Measurements from ENCODE around the gene GAL3ST3. TPM values are rescaled to one million over a fixed set of nuclear protein-coding genes. Genes with fewer than 3 reads are reported as not detected.

GAL3ST3 gene
- total RNA-seq, 1 donor from 2014 or later, result not detected

DNA sequence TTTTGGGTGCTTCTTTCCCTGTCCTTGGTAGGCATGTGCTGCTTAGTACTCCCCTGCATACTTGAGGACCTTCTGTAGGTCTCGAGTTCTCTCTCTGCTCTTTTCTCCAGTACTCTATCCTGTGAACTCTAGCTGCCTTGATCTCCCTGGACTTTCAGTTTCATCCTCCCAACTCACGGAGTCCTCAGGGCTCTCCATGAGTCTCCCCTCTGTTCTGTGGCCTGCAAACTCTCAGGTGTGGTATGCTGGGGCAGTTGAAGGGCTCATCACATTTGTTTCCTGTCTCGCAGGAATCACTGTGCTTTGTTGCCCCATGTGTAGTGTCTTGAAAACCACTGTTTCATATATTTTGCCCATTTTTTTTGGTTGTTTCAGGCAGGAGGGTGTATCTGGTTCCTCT lies 17.8 kb upstream of the GAL3ST3 start:
- Histone ChIP-seq H3K27me3 (ENCODE audit: control insufficient read depth, insufficient read depth, low read length) (no peaks in the 10 kb centered on the region), H3K36me3 (ENCODE audit: control insufficient read depth, insufficient read depth, low read length) (peaks cover 18% of the 10 kb centered on the region), H3K4me3 (ENCODE audit: low read depth, low read length) (no peak overlapping the region)
- DNase-seq (ENCODE audit: low read depth) (no peak), FAIRE-seq (no peak)
- TF ChIP-seq, protein P1, sequence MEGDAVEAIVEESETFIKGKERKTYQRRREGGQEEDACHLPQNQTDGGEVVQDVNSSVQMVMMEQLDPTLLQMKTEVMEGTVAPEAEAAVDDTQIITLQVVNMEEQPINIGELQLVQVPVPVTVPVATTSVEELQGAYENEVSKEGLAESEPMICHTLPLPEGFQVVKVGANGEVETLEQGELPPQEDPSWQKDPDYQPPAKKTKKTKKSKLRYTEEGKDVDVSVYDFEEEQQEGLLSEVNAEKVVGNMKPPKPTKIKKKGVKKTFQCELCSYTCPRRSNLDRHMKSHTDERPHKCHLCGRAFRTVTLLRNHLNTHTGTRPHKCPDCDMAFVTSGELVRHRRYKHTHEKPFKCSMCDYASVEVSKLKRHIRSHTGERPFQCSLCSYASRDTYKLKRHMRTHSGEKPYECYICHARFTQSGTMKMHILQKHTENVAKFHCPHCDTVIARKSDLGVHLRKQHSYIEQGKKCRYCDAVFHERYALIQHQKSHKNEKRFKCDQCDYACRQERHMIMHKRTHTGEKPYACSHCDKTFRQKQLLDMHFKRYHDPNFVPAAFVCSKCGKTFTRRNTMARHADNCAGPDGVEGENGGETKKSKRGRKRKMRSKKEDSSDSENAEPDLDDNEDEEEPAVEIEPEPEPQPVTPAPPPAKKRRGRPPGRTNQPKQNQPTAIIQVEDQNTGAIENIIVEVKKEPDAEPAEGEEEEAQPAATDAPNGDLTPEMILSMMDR (IDR thresholded peaks at IDR 0.05; ENCODE audit: insufficient read depth, low read length, severe bottlenecking), result no peak

DNA sequence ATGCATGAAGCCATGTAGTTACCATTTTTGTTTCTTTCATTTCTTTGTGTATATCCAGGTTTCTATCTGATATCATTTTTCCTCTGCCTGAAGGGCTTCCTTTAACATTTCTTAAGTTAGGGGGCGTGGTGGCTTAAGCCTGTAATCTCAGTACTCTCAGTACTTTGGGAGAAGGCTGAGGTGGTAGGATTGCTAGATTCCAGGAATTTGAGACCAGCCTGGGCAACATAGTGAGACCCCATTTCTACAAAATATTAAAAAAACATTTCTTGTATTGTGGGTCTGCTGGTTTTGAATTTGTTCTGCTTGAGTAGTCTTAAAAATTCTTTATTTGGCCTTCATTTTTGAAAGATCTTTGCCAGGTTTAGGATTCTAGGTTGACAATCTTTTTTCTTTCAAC lies 15.6 kb upstream of the GAL3ST3 start:
- no peak for FAIRE-seq
- TF ChIP-seq, protein P1 (IDR thresholded peaks at IDR 0.05; ENCODE audit: insufficient read depth, low read length, severe bottlenecking), result no peak

DNA sequence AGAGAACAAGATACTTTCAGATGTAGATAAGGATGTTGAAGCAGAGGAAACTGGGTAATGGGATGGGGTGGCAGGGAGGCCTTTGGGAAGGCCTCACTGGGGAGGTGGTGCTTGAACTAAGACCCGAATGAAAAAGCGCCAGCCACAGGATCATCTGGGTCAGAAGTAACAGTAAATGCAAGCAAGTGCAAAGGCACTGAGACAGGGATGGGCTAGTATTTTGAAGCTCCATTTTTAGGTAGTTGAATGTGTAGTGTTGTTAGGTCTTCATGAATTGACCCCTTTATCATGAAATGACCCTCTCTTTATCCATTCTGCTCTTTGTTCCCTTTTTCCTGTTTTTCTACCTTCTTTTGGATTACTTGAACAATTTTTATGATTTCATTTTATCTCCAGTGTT lies 14.9 kb upstream of the GAL3ST3 start:
- DNase-seq (ENCODE audit: low read depth) (no peak), FAIRE-seq (no peak)
- Histone ChIP-seq H3K4me3 (ENCODE audit: low read depth, low read length) (no peak overlapping the region), H3K27me3 (ENCODE audit: control insufficient read depth, insufficient read depth, low read length) (no peaks in the 10 kb centered on the region), H3K36me3 (ENCODE audit: control insufficient read depth, insufficient read depth, low read length) (peaks cover 35% of the 10 kb centered on the region)
- TF ChIP-seq, protein P1 (IDR thresholded peaks at IDR 0.05; ENCODE audit: insufficient read depth, low read length, severe bottlenecking), result no peak

More for the DNA sequence above, 15.6 kb upstream of the GAL3ST3 start:
- DNase-seq (ENCODE audit: low read depth), result no peak
- peaks cover 29% of the 10 kb centered on the region for H3K36me3 ChIP-seq (ENCODE audit: control insufficient read depth, insufficient read depth, low read length)
- no peaks in the 10 kb centered on the region for H3K27me3 ChIP-seq (ENCODE audit: control insufficient read depth, insufficient read depth, low read length)
- H3K4me3 ChIP-seq (ENCODE audit: low read depth, low read length), result no peak overlapping the region

DNA sequence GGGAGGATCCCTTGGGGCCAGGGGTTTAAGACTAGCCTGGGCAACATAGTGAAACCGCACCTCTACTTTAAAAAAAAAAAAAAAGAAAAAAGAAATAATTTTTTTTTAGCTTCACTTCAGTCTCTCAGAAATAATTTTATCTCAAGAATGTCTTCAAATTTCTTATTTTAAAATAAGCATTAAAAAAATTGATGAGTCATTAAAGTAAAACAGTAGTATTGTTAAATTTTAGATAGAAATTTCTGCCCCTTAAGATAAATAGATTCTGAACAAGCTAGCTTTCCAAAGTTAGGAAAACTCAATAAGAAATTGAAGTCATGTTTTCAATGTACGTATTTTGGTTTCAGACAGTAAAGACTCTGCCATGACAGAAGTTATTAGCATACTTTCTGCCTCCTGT lies 13.4 kb upstream of the GAL3ST3 start:
- Histone ChIP-seq H3K4me3 (ENCODE audit: low read depth, low read length) (no peak overlapping the region), H3K27me3 (ENCODE audit: control insufficient read depth, insufficient read depth, low read length) (no peaks in the 10 kb centered on the region), H3K36me3 (ENCODE audit: control insufficient read depth, insufficient read depth, low read length) (peaks cover 37% of the 10 kb centered on the region)
- DNase-seq (ENCODE audit: low read depth) (no peak), FAIRE-seq (no peak)
- TF ChIP-seq, protein P1 (IDR thresholded peaks at IDR 0.05; ENCODE audit: insufficient read depth, low read length, severe bottlenecking), result no peak

DNA sequence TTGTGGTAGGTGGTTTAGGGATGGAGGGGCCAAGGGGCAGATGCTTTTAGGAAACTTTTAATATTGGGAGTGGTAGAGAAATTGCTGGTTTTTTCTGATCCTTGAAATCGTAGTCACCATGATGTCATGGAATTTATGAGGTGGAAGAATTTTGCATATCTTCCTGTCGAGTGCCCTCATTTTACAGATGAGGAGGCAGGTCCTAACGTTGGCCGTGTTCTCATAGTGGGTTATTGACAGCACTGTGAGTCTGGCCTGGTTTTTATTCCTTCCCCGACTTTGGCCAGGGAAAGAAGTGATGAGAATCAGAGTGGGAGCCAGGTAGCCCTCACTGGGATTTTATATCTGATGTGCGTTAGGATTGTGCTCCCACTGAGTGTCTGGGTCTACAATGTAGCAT lies 12.3 kb upstream of the GAL3ST3 start:
- FAIRE-seq (no peak), DNase-seq (ENCODE audit: low read depth) (no peak)
- Histone ChIP-seq H3K4me3 (ENCODE audit: low read depth, low read length) (no peak overlapping the region), H3K36me3 (ENCODE audit: control insufficient read depth, insufficient read depth, low read length) (peaks cover 40% of the 10 kb centered on the region), H3K27me3 (ENCODE audit: control insufficient read depth, insufficient read depth, low read length) (no peaks in the 10 kb centered on the region)
- TF ChIP-seq, protein P1 (IDR thresholded peaks at IDR 0.05; ENCODE audit: insufficient read depth, low read length, severe bottlenecking), result no peak

DNA sequence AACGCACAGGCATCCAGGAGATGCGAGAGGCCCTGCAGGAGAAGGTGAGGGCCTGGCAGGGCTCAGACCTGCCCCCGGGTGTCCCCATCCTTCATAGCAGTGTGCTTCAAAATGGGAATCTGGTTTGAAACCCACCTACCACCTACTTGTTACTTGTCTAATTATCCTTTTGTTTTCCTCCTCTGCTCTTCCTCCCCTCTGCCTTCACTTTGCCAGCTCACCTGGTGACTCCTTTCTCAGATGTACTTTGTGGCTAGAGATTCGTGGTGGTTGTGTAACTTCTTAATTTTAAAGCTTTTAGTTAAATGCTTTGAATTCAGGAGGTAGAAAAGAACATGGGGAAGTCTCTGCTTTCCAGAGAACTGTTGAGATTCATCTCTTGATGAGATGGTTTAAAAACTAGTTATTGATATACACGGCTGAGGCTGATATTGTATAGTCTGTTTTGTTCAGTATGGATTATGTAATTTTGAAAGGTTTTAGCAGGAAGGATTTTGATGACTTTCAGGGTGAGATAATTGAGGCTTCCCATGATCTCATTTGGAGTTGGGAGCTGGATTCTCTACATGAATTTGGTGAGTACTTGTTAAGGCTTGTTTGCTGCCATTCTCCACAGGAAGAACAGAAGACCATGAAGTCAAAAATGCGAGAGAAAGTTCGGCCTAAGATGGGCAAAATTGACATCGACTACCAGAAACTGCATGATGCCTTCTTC lies 11.2 kb upstream of the GAL3ST3 start:
- FAIRE-seq, result no peak
- no peaks in the 10 kb centered on the region for H3K27me3 ChIP-seq (ENCODE audit: control insufficient read depth, insufficient read depth, low read length)
- DNase-seq (ENCODE audit: low read depth), result peak; percentile 57
- TF ChIP-seq, protein P1 (IDR thresholded peaks at IDR 0.05; ENCODE audit: insufficient read depth, low read length, severe bottlenecking), result no peak
- H3K36me3 ChIP-seq (ENCODE audit: control insufficient read depth, insufficient read depth, low read length), result peaks cover 43% of the 10 kb centered on the region
- no peak overlapping the region for H3K4me3 ChIP-seq (ENCODE audit: low read depth, low read length)
